Activated T-cell treated with anti-CD3 and anti-CD28 coated beads for 1 hour (primary cell): ENCODE measurements around the gene SIL1.
A peak's percentile ranks its signal among the peaks of the same experiment; 100 is the strongest.
"Not testable (repeated sequence)": the region's sequence is repeated elsewhere in the genome, so short reads cannot be mapped to it uniquely, and the experiment has no call there.

Experiments used
- DNase-seq: peaks from one replicate; pipeline ENCODE4 v3.0.0-alpha.2; 2020; ENCODE audit warnings: low read depth

The SIL1 gene

GRCh38 chr5:139197710-139198669 is at the start of gene SIL1:
SIL1 (minus strand) TSS chr5:139198368; CDS start chr5:139127843, 70,525 bp downstream.
- peak; percentile 96 for DNase-seq

- no peak for DNase-seq
These were observed 48.2 kb upstream of the SIL1 start for GRCh38 chr5:139246394-139246793.

- no peak for DNase-seq
These were observed 47.6 kb upstream of the SIL1 start for GRCh38 chr5:139245637-139246339.

- no peak for DNase-seq
These were observed 45.3 kb upstream of the SIL1 start for GRCh38 chr5:139243425-139243970.

- no peak for DNase-seq
These were observed 43.0 kb upstream of the SIL1 start for GRCh38 chr5:139241139-139241538.

GRCh38 chr5:139236479-139236878 is 38.3 kb upstream of the SIL1 start:
- no peak for DNase-seq

- no peak for DNase-seq
These were observed 34.1 kb upstream of the SIL1 start for GRCh38 chr5:139232147-139232724.

- DNase-seq = no peak
These were observed 30.1 kb upstream of the SIL1 start for GRCh38 chr5:139228201-139228803.

- DNase-seq = no peak
These were observed 28.0 kb upstream of the SIL1 start for GRCh38 chr5:139226131-139226530.

GRCh38 chr5:139223481-139223880 is 25.3 kb upstream of the SIL1 start:
- no peak for DNase-seq

- DNase-seq = no peak
These were observed 24.2 kb upstream of the SIL1 start for GRCh38 chr5:139222346-139222745.

GRCh38 chr5:139218038-139218437 is 19.9 kb upstream of the SIL1 start:
- not testable (repeated sequence) for DNase-seq

- DNase-seq = no peak
These were observed 17.2 kb upstream of the SIL1 start for GRCh38 chr5:139215107-139215975.

GRCh38 chr5:139214646-139215045 is 16.5 kb upstream of the SIL1 start:
- DNase-seq = no peak

- DNase-seq = no peak
These were observed 14.7 kb upstream of the SIL1 start for GRCh38 chr5:139212906-139213305.

GRCh38 chr5:139212486-139212885 is 14.3 kb upstream of the SIL1 start:
- DNase-seq = no peak

- DNase-seq = no peak
These were observed 12.4 kb upstream of the SIL1 start for GRCh38 chr5:139210585-139210984.

GRCh38 chr5:139207297-139208000 is 9.3 kb upstream of the SIL1 start:
- no peak for DNase-seq

- DNase-seq = no peak
These were observed 7.4 kb upstream of the SIL1 start for GRCh38 chr5:139205586-139205985.

- no peak for DNase-seq
These were observed 7.0 kb upstream of the SIL1 start for GRCh38 chr5:139205124-139205523.
